H4 (cell line): Measurements from ENCODE around the gene DSTYK. TPM values are rescaled to one million over a fixed set of nuclear protein-coding genes. Genes with fewer than 3 reads are reported as not detected.

Experiments used
- DNase-seq: peaks from one replicate; pipeline ENCODE4 v3.0.0-alpha.2; 2015; ENCODE audit warnings: low spot score
- total RNA-seq: library from RNA; depleted of rRNA; stranded (reverse); fragments of >200 nt; shearing (Covaris generic); gene quantifications from 2 replicates; pipeline ENCODE4 v1.2.3, GENCODE V29; 2014; rRNA removed

DSTYK gene
- total RNA-seq, 1 experiment from 2014 or later: 5.1 TPM

DNA sequence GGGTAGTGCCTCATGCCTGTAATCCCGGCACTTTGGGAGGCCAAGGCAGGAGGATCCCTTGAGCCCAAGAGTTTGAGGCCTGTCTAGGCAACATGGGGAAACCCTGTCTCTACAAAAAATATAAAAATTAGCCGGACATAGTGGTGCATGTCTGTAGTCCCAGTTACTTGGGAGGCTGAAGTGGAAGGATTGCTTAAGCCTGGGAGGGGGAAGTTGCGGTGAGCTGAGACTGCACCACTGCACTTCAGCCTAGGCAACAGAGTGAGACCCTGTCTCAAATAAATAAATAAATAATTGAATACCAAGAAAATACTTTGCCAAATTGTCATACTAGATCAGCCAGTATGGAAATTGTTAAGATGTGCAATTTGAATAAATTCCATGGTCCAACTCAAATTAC, 83.9 kb downstream of the DSTYK start:
- DNase-seq: no peak

DNA sequence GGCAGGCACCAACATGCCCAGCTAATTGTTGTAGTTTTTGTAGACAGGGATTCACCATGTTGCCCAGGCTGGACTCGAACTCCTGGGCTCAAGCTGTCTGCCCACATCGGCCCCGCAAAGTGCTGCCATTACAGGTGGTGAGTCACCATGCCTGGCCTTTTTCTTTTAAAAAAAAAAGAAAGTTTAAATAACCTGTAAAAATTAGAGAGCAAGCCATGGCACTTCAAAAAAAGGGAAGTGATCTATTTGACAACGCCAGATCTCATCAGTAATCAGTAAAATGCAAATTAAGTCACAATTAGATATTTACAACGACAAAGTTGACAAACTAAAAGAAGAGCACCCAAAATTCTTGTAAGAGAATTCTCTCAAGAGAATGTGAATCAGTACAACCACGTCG, 86.8 kb downstream of the DSTYK start:
- no peak for DNase-seq

DNA sequence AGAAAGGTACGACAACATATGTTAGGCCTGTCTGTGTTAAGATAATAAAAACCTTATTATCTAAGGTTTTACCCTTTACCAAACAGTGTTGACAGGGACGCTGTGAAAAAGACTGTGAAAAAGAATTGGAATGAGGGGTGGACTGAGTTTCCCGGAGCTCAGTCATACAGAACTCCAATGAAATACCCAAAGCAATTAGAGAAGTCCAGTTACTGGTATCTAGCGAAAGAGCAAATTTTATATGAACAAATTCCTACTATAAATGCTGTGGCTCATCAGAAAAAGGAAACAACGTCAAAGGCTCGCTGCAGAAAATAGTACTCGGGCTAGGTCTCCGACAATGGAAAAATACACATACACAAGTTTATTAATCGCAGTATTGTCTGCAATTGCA, 89.0 kb downstream of the DSTYK start:
- DNase-seq: no peak

DNA sequence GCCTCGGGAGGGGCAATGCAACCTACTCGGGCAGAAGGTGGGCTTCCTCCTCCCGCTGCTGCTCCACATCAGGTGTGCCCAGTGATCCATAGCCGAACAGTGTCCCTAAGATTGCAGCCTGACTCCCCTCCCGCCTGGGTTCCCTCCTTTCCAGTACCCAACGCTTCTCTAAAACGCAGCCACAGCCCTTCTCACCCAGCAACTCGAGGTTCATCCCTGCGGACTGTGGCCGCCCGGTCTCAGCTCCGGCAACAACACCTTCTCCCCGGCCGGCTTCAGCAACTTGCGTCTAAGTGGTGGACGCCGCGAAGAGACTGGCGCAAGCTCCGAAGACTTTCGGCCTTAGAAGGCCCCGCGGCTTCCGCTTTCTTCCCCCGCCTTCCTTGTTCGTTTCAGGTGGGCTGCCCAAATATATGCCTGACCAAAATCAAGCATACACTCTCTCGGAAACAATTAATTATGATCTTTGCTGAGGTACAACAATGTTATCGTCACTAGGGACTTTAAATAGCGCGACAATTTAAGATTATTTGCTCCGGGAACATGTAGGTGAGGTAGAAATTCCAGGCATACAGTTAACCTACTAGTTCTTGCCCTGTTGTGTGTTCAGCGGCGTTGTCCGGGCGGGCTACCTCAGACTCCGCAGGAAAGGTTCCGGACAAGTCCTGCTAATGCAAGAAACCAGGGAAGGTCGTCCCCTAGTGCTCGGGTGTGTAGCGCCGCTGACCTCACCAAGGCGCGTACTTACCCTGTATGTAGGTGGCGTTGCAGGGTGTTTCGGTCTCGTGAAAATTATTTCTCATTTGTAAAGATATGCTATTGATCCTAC, 89.6 kb downstream of the DSTYK start, which contains the start of gene RBBP5:
Gene RBBP5 (minus strand): TSS at position 319 of the 829 bp plus-strand sequence. CDS start 105 bp downstream, at position 214.
- peak; percentile 96 for DNase-seq

DNA sequence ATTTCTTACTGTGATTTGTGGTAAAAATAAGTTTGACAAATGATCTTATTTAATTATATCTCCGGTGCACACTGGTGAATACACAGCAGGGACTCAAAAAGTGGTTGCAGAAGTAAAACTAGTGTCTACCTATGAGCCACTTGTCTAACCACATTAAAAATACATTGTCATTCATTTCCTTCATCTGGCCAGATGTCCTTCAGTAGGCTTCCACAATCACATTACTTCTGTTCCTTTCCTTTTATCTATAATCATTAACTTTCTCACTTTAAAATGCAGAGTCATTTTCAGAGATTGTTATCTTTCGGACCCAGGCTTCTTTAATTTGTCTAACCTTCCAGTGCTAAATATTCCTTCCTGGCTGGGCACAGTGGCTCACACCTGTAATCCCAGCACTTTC, 92.8 kb downstream of the DSTYK start:
- DNase-seq: no peak

DNA sequence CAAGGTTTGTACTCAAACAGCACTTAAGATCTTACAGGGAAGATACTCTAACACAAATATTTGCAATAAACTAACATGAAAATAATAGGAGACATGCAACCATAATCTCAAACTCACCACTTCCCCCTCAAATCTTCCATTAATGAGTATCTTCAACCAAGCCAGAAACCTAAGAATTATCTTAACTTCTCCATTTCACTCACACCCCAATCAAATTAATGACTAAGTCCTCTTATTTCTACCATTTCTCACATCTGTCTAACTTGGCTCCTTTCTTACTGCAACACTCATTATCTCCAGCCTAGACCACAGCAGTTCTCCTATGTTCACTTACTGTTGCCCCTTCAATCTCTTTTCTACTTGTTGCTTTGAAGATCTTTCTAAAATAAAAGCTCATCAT, 100.1 kb downstream of the DSTYK start:
- no peak for DNase-seq

DNA sequence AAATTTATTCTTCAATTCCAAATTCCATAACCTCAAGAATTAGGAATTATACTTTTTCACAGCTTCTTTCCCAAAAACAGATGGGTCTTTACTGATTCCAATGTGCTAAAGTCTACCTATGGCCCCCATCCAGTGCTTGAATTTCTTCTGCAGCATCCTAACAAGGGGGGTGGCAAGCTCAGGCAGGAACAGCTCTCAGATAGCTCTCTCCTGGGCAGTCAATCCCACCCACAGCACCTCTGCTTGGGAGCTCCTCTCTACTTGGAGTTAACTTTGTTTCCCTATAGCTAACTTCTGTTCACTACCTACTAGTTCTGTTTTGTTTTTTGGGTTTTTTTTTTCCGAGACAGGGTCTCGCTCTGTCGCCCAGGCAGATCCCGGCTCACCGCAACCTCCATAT, 101.8 kb downstream of the DSTYK start:
- no peak for DNase-seq

DNA sequence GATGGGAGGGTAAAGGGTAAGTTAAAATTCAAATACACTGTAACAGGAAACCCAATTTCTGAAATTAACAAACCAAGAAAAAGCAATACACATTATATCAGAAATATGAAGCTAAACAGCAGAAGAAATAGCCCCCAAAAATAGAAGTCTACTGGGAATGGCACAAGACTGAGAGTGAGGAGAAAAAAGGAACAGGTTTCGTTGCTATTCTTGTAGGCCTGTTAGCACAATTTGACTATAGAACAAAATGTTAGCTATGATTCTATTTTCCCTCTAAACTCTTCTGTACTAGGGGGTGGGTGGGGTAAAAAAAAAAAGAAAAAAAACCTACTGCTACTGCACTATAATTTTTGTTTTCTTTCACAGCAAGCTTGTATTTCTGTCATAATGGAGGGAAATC, 102.2 kb downstream of the DSTYK start:
- no peak for DNase-seq

DNA sequence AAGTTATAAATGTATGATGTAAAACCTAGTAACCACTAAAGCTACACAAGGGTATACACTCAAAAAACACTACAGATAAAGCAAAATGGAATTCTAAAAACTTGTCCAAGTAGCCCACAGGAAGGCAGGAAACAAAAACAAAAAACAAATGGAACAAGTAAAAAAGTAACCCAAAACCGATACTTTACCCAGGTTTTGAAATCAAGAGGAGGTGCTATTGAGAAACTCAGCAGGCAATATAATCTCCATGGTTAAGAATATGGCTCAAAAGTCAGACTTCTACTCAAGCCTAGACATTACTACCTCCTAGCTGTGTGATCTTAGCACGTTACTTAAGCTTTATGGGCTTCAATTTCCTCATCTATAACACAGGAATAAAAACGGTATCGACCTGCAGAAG, 103.0 kb downstream of the DSTYK start:
- no peak for DNase-seq

DNA sequence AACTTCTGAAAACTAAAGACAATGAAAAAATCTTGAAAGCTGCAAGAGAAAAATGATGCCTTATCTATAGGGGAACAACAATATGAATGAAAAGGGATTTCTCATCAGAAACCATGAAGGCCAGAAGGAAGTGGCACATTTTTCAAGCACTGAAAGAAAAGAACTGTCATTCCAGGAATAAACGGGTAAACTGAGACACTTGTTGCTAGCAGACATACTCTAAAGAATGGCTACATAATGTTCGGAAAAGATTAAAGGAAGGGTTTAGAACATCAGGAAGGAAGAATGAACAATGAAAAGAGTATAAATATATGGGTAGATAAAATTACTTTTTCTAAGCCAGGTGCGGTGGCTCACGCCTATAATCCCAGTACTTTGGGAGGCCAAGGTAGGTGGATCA, 104.2 kb downstream of the DSTYK start:
- no peak for DNase-seq

DNA sequence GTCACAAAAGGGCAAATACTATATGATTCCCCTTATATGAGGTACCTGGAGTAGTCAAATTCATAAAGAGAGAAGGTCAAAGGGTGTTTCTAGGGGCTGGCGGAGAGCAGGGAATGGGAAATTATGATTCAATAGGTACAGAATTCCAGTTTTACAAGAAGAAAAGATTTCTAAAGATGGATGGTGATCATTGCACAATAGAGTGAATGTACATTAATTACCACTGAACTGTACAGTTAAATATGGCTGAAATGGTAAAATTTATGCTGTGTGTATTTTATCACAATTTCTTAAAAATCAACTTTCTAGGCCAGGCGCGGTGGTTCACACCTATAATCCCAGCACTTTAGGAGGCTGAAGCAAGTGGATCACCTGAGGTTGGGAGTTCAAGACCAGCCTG, 109.1 kb downstream of the DSTYK start:
- DNase-seq: no peak

DNA sequence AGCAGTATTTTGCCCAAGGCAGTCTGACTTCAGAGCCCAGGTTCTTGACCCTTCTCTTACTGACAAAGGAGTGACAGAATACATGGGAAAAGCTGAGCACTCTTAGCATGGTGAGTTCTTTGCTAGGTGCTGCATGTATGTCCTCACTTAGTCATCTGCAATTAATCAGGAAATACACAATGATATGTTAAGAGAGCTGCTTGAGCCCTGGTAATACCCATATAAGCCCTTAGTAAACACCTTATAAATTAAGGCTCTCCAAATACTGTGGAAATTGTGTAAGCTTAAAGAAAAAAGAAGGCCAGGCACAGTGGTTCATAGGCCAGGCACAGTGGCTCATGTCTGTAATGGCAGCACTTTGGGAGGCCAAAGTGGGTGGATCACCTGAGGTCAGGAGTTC, 113.3 kb downstream of the DSTYK start:
- DNase-seq: no peak

DNA sequence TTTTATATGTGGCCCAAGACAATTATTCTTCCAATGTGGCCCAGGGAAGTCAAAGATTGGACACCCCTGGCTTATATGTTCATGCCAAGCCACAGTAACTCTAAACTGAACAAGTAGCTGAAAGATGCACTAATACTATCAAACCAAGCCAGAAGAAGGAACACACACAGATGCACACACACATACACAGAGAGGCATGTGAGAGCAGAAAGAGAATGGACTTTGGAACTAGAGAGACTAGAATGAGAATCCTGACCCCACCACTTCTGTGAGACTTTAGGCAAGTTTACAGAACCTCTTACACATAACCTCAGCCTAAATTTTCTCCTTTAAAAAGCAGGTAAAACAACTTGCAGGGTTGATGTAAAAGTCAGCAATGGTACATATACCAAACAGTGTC, 116.1 kb downstream of the DSTYK start:
- no peak for DNase-seq

Other genes starting within 250 kb of the DSTYK start
- gene CNTN2, start 168.5 kb downstream of the DSTYK start, total RNA-seq: 0.02 and 1.2 TPM in 2 replicates
- 0.99 TPM in 1 of 2 replicates, not detected in the other for gene TMEM81, start 127.2 kb downstream of the DSTYK start, total RNA-seq
- gene RBBP5, start 89.7 kb downstream of the DSTYK start, total RNA-seq: 18.6 and 18.7 TPM in 2 replicates
- gene TMCC2, start 16.2 kb upstream of the DSTYK start, total RNA-seq: 0.74 and 2.1 TPM in 2 replicates
- 0.92 and 1.0 TPM in 2 replicates for gene NUAK2, start 110.0 kb upstream of the DSTYK start, total RNA-seq
- not detected in 2 replicates for gene KLHDC8A, start 145.2 kb upstream of the DSTYK start, total RNA-seq
- gene LEMD1, start 210.4 kb upstream of the DSTYK start, total RNA-seq: 1.5 TPM in 2 replicates
- 0.66 and 0.89 TPM in 2 replicates for gene BLACAT1, start 244.3 kb upstream of the DSTYK start, total RNA-seq